K562 (cell line): ENCODE results near the gene PODXL. TPM values are rescaled to one million over a fixed set of nuclear protein-coding genes. Genes with fewer than 3 reads are reported as not detected.

ENCODE experiments used
- ATAC-seq: fragments of 200-7000 bp; cut with Tn5 transposase; 3 replicates; pipeline ENCODE4 v1.9.1; 2020; ENCODE audit warnings: moderate library complexity
- BruUV-seq: library from RNA; stranded (reverse); fragments of 400-500 nt; replicated peaks from 2 replicates; lab custom pipeline; 2021; lab: Mats Ljungman, UMichigan
- CTCF ChIA-PET: fragments of 300-600 bp; formaldehyde crosslinking; extraction: SDS; loops from one replicate; lab custom pipeline; 2021; ENCODE audit warnings: low intra/inter-chr PET ratio; lab: Yijun Ruan, JAX
- POLR2A ChIA-PET: fragments of 300-600, 350-650 bp; sonication (Branson Sonifier 250); formaldehyde crosslinking; extraction: SDS; loops from one replicate; lab custom pipeline; 2021; ENCODE audit warnings: antibody characterized with exemption, inconsistent platforms; lab: Yijun Ruan, JAX
- DNase-seq, 4 experiments: peaks; one replicate each; pipeline versions ENCODE4 v3.0.0 to v3.0.0-alpha.2; 2011 to 2018; ENCODE audit warnings: low spot score in 3 of 4, mixed read lengths in 3 of 4; ENCODE audit errors: extremely low read depth in 1 of 4
- FAIRE-seq: peaks from 2 replicates; lab custom pipeline; 2011; peaks lifted over from hg19 to GRCh38; lab: Jason Lieb, UNC
- H2AFZ ChIP-seq: 2 replicates; pipeline ENCODE4 v1.6.0; 2011; ENCODE audit warnings: low read depth, low read length, control low read depth, inconsistent platforms
- H3K27ac ChIP-seq: fragments of 200-600 bp; 3 replicates; pipeline ENCODE4 v1.8.0; 2011; ENCODE audit warnings: low read depth, mild to moderate bottlenecking, control low read depth, inconsistent platforms, low read length, moderate library complexity, mixed read lengths; ENCODE audit errors: extremely low read depth
- H3K27me3 ChIP-seq, 2 experiments: fragments of 300-600 bp in 1 of 2; 2 replicates in 1 of 2; 3 replicates in 1 of 2; pipeline versions ENCODE4 v1.6.0 to v1.8.0; 2011; ENCODE audit warnings: inconsistent platforms in 2 of 2, low read length in 2 of 2, mild to moderate bottlenecking in 1 of 2, mixed read lengths in 1 of 2, moderate library complexity in 1 of 2; ENCODE audit not compliant: control insufficient read depth in 2 of 2, insufficient read depth in 2 of 2
- H3K36me3 ChIP-seq: fragments of 300-600 bp; 3 replicates; pipeline ENCODE4 v1.8.0; 2011; ENCODE audit warnings: mild to moderate bottlenecking, low read length, inconsistent platforms; ENCODE audit not compliant: control insufficient read depth, insufficient read depth
- H3K4me1 ChIP-seq, 2 experiments: fragments of 200-600 bp in 1 of 2; replicated peaks in 1 of 2; 2 replicates in 1 of 2; 3 replicates in 1 of 2; pipeline versions ENCODE4 v1.5.1 to v1.8.0; 2011; ENCODE audit warnings: inconsistent platforms in 2 of 2, low read length in 2 of 2, mild to moderate bottlenecking in 1 of 2, mixed read lengths in 1 of 2, moderate library complexity in 1 of 2; ENCODE audit not compliant: control insufficient read depth in 2 of 2, insufficient read depth in 2 of 2
- H3K4me2 ChIP-seq: 2 replicates; pipeline ENCODE4 v1.6.1; 2011; ENCODE audit warnings: low read length, control low read depth, inconsistent platforms, mixed read lengths; ENCODE audit not compliant: insufficient read depth
- H3K4me3 ChIP-seq: fragments of 200-600 bp; sonication (generic), shearing (Covaris generic); 2 replicates; pipeline ENCODE4 v1.5.1; 2016; ENCODE audit warnings: control low read depth, inconsistent platforms
- H3K79me2 ChIP-seq: fragments of 200-600 bp; 3 replicates; pipeline ENCODE4 v1.8.0; 2011; ENCODE audit warnings: low read length, inconsistent platforms; ENCODE audit not compliant: control insufficient read depth, insufficient read depth
- H3K9ac ChIP-seq, 2 experiments: 2 replicates each; pipeline versions ENCODE4 v1.6.0 to v1.6.1; 2011; ENCODE audit warnings: low read depth in 2 of 2, low read length in 2 of 2, control low read depth in 1 of 2, inconsistent platforms in 1 of 2, mild to moderate bottlenecking in 1 of 2, mixed read lengths in 1 of 2; ENCODE audit not compliant: insufficient read depth in 1 of 2
- H3K9me1 ChIP-seq: one replicate; pipeline ENCODE4 v1.6.0; 2011; ENCODE audit warnings: inconsistent platforms, mild to moderate bottlenecking, low read length, moderate library complexity; ENCODE audit not compliant: control insufficient read depth, insufficient read depth
- H3K9me3 ChIP-seq: replicated peaks from 2 replicates; pipeline ENCODE4 v1.5.1; 2011; ENCODE audit warnings: low read depth, low read length, inconsistent platforms; ENCODE audit not compliant: control insufficient read depth, insufficient read depth
- H4K20me1 ChIP-seq: replicated peaks from 2 replicates; pipeline ENCODE4 v1.6.1; 2011; ENCODE audit warnings: low read length, inconsistent platforms, mixed read lengths; ENCODE audit not compliant: control insufficient read depth, insufficient read depth
- MAFG ChIP-seq: fragments of 450-650 bp; conservative IDR thresholded peaks from 2 replicates; pipeline ENCODE4 v1.6.1; 2016; ENCODE audit warnings: missing genetic modification characterization, missing compliant biosample characterization
- RUNX1 ChIP-seq: sonication (generic); IDR thresholded peaks from 2 replicates; pipeline ENCODE4 v1.6.1; 2016; ENCODE audit warnings: antibody characterized with exemption, low read depth
- SMARCA4 ChIP-seq: fragments of 450-650 bp; IDR thresholded peaks from 2 replicates; pipeline ENCODE4 v1.6.1; 2016
- STAT5B ChIP-seq: fragments of 250-450 bp; sonication (Bioruptor Pico); IDR thresholded peaks from 2 replicates; pipeline ENCODE4 v1.8.0; 2021; ENCODE audit warnings: mild to moderate bottlenecking, inconsistent platforms
- TAF9B ChIP-seq: fragments of 450-650 bp; IDR thresholded peaks from 2 replicates; pipeline ENCODE4 v1.6.1; 2018; ENCODE audit warnings: mild to moderate bottlenecking; ENCODE audit not compliant: partially characterized antibody
- TEAD2 ChIP-seq: fragments of 450-650 bp; IDR thresholded peaks from 2 replicates; pipeline ENCODE4 v1.6.1; 2016; ENCODE audit warnings: missing genetic modification characterization, control low read depth, missing compliant biosample characterization
- ZNF224 ChIP-seq: sonication (generic); formaldehyde crosslinking; IDR thresholded peaks from 2 replicates; pipeline ENCODE4 v1.8.0; 2022; ENCODE audit warnings: mild to moderate bottlenecking, missing genetic modification reagents
- ZNF507 ChIP-seq: conservative IDR thresholded peaks from 2 replicates; pipeline ENCODE4 v1.6.1; 2017; ENCODE audit warnings: missing genetic modification characterization, missing compliant biosample characterization
- ZNF77 ChIP-seq: fragments of 250-450 bp; sonication (Bioruptor Pico); IDR thresholded peaks from 2 replicates; pipeline ENCODE4 v1.5.0; 2020
- WGBS: fragments of 100-300 bp; shearing (Covaris generic); methylation state at CpG from one replicate; pipeline ENCODE4 v1.1.6; 2016; ENCODE audit warnings: low coverage, mixed read lengths; ENCODE audit not compliant: insufficient coverage; ENCODE audit errors: missing lambda C conversion rate; 5-methylcytosine and 5-hydroxymethylcytosine counted together
- in situ Hi-C: fragments of 300-500 bp; cut with MboI; formaldehyde crosslinking; loops from 4 replicates; pipeline ENCODE4 v1.15.0; 2018; ENCODE audit warnings: inconsistent platforms, mixed read lengths
- intact Hi-C: fragments of 100-400 bp; cut with micrococcal nuclease; formaldehyde crosslinking; loops from 2 replicates; pipeline ENCODE4 v1.14.2; 2022
- polyA plus RNA-seq, 8 experiments: library from polyadenylated mRNA; depleted of rRNA in 4 of 8; stranded (reverse) in 5 of 8; unstranded in 3 of 8; fragments of >200 nt; fragmentation: Nextera tagmentation in 2 of 8; fragmentation: Illumina TruSeq in 1 of 8; extraction: Ambion mirVana in 2 of 8; extraction: Trizol in 1 of 8; gene quantifications; 2 replicates each; pipeline versions ENCODE4 v1.2.1 to v1.2.3, GENCODE V29; 2011 to 2014; ENCODE audit warnings: inconsistent platforms in 1 of 8, missing spikeins in 1 of 8
- total RNA-seq, 7 experiments: library from RNA; depleted of rRNA in 6 of 7; stranded (reverse); fragments of >200 nt in 6 of 7; fragmentation: Illumina TruSeq in 2 of 7; extraction: Trizol in 2 of 7; gene quantifications; 2 replicates each; pipeline versions ENCODE4 v1.2.1 to v1.2.3, GENCODE V29; 2011 to 2021; ENCODE audit warnings: low replicate concordance in 1 of 7
- TF ChIP-seq, protein P1 (sequence below): sonication (generic); formaldehyde crosslinking; IDR thresholded peaks from 2 replicates; pipeline ENCODE4 v1.8.0; 2022; ENCODE audit warnings: mild to moderate bottlenecking, missing genetic modification reagents
- TF ChIP-seq, protein P2 (sequence below): fragments of 450-650 bp; IDR thresholded peaks from 2 replicates; pipeline ENCODE4 v1.6.1; 2016; ENCODE audit warnings: mild to moderate bottlenecking, moderate library complexity

The PODXL gene
- total and polyA plus RNA-seq, 9 of the 15 experiments (the other 6 are each of a cell fraction or from before 2014, with no cell fraction given) = 0.01 to 0.73 (median 0.07) TPM

DNA sequence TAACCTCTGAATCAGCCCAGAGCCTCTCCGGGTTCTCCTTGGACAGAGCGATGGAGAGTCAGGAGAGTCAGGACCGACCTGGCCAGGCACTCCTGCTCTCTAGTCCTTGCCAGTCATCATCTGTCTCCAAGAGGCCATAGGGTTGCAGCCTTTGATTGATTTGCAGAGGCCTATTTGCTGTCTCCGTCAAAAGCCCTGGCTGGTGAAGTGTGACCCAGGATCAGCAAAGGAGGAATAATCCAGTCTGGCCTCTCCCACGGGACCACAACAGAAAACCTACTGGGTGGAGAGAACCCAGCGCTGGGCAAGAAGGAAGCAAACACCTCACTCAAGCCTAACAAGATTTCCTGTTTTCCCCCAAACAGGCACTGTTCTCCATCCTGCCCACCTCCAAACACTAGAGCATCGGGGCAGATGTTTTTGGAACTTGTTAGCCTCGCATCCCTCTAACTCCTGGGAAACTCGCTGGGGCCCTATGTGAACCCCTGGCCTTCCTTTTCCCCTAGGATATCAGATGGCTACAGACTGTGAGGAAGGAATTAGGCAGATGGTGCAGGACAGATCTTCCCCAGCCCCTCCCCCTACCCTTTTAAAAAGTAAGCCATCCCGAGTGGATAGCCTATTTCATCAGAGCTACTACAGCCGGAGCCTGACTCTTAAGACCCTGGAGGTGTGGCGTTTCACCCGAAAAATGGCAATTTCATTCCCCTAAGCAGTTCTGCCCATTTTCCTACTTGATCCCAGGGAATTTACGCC is 54.3 kb downstream of the PODXL start:
- 75% methylated on average over 14 of the region's 14 CpGs for WGBS
- ChIA-PET CTCF (no interaction called here), POLR2A (interaction anchor here (0.7 to 2.0 kb wide), 4 partner anchors 9 to 541 kb away, joined by 3 to 7 read pairs (median 5); no protein-coding TSS in a partner anchor)
- H3K36me3 ChIP-seq = peaks cover 10% of the 10 kb centered on the region; the same call in 2 of the 3 replicates
- no peak overlapping the region for H2AFZ ChIP-seq
- H3K27me3 ChIP-seq = peaks cover 12 to 27% of the 10 kb centered on the region in 2 experiments; a peak in 3 of 5 replicates
- H3K4me2 ChIP-seq = no peak overlapping the region
- H3K79me2 ChIP-seq = no peaks in the 10 kb centered on the region
- ATAC-seq (no peak), DNase-seq (no peak), FAIRE-seq (no peak)
- no peak overlapping the region for H3K27ac ChIP-seq
- intact Hi-C loops = no loop called here
- H3K4me1 ChIP-seq = peaks cover 0 to 9% of the 10 kb centered on the region in 2 experiments; a peak in 1 of 5 replicates
- H3K4me3 ChIP-seq = no peak overlapping the region
- in situ Hi-C loops = loop anchor here (10.0 kb wide), 1 partner anchor 153 kb away; no protein-coding TSS in a partner anchor
- no peaks in the 10 kb centered on the region for H3K9me1 ChIP-seq
- no peak overlapping the region for H3K9ac ChIP-seq
- BruUV-seq = no TSS peak
- peaks cover 26% of the 10 kb centered on the region; the same call in 1 of the 2 replicates for H4K20me1 ChIP-seq
- H3K9me3 ChIP-seq = no peaks in the 10 kb centered on the region
- TF ChIP-seq ZNF224 (0 out of 2 replicates have a peak, but pooled peaks have one; percentile 31), SMARCA4 (no peak), MAFG (tag) (no peak), TEAD2 (tag) (no peak), TAF9B (no peak), STAT5B (CRISPR knock-in tag) (no peak), ZNF507 (tag) (no peak), ZNF77 (CRISPR knock-in tag) (no peak), RUNX1 (0 out of 2 replicates have a peak, but pooled peaks have one; percentile 22)
- TF ChIP-seq, protein P1, sequence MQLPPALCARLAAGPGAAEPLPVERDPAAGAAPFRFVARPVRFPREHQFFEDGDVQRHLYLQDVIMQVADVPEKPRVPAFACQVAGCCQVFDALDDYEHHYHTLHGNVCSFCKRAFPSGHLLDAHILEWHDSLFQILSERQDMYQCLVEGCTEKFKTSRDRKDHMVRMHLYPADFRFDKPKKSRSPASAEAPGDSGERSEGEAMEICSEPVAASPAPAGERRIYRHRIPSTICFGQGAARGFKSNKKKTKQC (CRISPR knock-in tag) = no peak
- TF ChIP-seq, protein P2, sequence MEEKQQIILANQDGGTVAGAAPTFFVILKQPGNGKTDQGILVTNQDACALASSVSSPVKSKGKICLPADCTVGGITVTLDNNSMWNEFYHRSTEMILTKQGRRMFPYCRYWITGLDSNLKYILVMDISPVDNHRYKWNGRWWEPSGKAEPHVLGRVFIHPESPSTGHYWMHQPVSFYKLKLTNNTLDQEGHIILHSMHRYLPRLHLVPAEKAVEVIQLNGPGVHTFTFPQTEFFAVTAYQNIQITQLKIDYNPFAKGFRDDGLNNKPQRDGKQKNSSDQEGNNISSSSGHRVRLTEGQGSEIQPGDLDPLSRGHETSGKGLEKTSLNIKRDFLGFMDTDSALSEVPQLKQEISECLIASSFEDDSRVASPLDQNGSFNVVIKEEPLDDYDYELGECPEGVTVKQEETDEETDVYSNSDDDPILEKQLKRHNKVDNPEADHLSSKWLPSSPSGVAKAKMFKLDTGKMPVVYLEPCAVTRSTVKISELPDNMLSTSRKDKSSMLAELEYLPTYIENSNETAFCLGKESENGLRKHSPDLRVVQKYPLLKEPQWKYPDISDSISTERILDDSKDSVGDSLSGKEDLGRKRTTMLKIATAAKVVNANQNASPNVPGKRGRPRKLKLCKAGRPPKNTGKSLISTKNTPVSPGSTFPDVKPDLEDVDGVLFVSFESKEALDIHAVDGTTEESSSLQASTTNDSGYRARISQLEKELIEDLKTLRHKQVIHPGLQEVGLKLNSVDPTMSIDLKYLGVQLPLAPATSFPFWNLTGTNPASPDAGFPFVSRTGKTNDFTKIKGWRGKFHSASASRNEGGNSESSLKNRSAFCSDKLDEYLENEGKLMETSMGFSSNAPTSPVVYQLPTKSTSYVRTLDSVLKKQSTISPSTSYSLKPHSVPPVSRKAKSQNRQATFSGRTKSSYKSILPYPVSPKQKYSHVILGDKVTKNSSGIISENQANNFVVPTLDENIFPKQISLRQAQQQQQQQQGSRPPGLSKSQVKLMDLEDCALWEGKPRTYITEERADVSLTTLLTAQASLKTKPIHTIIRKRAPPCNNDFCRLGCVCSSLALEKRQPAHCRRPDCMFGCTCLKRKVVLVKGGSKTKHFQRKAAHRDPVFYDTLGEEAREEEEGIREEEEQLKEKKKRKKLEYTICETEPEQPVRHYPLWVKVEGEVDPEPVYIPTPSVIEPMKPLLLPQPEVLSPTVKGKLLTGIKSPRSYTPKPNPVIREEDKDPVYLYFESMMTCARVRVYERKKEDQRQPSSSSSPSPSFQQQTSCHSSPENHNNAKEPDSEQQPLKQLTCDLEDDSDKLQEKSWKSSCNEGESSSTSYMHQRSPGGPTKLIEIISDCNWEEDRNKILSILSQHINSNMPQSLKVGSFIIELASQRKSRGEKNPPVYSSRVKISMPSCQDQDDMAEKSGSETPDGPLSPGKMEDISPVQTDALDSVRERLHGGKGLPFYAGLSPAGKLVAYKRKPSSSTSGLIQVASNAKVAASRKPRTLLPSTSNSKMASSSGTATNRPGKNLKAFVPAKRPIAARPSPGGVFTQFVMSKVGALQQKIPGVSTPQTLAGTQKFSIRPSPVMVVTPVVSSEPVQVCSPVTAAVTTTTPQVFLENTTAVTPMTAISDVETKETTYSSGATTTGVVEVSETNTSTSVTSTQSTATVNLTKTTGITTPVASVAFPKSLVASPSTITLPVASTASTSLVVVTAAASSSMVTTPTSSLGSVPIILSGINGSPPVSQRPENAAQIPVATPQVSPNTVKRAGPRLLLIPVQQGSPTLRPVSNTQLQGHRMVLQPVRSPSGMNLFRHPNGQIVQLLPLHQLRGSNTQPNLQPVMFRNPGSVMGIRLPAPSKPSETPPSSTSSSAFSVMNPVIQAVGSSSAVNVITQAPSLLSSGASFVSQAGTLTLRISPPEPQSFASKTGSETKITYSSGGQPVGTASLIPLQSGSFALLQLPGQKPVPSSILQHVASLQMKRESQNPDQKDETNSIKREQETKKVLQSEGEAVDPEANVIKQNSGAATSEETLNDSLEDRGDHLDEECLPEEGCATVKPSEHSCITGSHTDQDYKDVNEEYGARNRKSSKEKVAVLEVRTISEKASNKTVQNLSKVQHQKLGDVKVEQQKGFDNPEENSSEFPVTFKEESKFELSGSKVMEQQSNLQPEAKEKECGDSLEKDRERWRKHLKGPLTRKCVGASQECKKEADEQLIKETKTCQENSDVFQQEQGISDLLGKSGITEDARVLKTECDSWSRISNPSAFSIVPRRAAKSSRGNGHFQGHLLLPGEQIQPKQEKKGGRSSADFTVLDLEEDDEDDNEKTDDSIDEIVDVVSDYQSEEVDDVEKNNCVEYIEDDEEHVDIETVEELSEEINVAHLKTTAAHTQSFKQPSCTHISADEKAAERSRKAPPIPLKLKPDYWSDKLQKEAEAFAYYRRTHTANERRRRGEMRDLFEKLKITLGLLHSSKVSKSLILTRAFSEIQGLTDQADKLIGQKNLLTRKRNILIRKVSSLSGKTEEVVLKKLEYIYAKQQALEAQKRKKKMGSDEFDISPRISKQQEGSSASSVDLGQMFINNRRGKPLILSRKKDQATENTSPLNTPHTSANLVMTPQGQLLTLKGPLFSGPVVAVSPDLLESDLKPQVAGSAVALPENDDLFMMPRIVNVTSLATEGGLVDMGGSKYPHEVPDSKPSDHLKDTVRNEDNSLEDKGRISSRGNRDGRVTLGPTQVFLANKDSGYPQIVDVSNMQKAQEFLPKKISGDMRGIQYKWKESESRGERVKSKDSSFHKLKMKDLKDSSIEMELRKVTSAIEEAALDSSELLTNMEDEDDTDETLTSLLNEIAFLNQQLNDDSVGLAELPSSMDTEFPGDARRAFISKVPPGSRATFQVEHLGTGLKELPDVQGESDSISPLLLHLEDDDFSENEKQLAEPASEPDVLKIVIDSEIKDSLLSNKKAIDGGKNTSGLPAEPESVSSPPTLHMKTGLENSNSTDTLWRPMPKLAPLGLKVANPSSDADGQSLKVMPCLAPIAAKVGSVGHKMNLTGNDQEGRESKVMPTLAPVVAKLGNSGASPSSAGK = no peak
